Gastroesophageal sphincter (tissue), 4 donors: ENCODE measurements around the gene OXA1L. TPM values are rescaled to one million over a fixed set of nuclear protein-coding genes. Genes with fewer than 3 reads are reported as not detected.
"Not testable (repeated sequence)": the region's sequence is repeated elsewhere in the genome, so short reads cannot be mapped to it uniquely, and the experiment has no call there.

Experiments used
- ATAC-seq: fragments of 150-250 bp; one replicate; pipeline ENCODE4 v1.9.1; 2016; ENCODE audit warnings: mild to moderate bottlenecking, moderate library complexity
- H3K27ac ChIP-seq, 4 donors: fragments of 200-600 bp; sonication (generic) in 3 of 4; 1 replicate in 3 of 4; 2 replicates in 1 of 4; pipeline ENCODE4 v1.5.1; 2016 to 2019
- H3K27me3 ChIP-seq: fragments of 200-600 bp; sonication (generic); one replicate; pipeline ENCODE4 v1.5.1; 2019
- H3K36me3 ChIP-seq, 2 donors: fragments of 200-600 bp; sonication (generic); one replicate each; pipeline ENCODE4 v1.5.1; 2019; ENCODE audit warnings: control low read depth in 1 of 2
- H3K4me1 ChIP-seq, 3 donors: fragments of 200-600 bp; sonication (generic); 1 replicate in 2 of 3; 2 replicates in 1 of 3; pipeline ENCODE4 v1.5.1; 2016 to 2019; ENCODE audit warnings: control low read depth in 2 of 3
- H3K4me3 ChIP-seq, 2 donors: fragments of 200-600 bp; sonication (generic); one replicate each; pipeline ENCODE4 v1.5.1; 2019; ENCODE audit warnings: mild to moderate bottlenecking in 1 of 2, moderate library complexity in 1 of 2
- H3K9me3 ChIP-seq, 3 donors: fragments of 200-600 bp; sonication (generic); one replicate each; pipeline ENCODE4 v1.5.1; 2017 to 2019; ENCODE audit warnings: control low read depth in 2 of 3
- CTCF ChIP-seq, 4 experiments: fragments of 200-600 bp in 2 of 4; fragments of 450-650 bp in 2 of 4; sonication (generic) in 1 of 4; IDR thresholded peaks; one replicate each; pipeline ENCODE4 v1.5.1; 2017 to 2019; ENCODE audit warnings: antibody characterized with exemption in 4 of 4, mild to moderate bottlenecking in 2 of 4, moderate library complexity in 2 of 4
- EP300 ChIP-seq: sonication (generic); formaldehyde crosslinking; IDR thresholded peaks from one replicate; pipeline ENCODE4 v1.6.1; 2017; ENCODE audit warnings: antibody characterized with exemption, mild to moderate bottlenecking
- POLR2A ChIP-seq, 2 donors: fragments of 450-650 bp; IDR thresholded peaks; one replicate each; pipeline ENCODE4 v1.6.1; 2017; ENCODE audit warnings: antibody characterized with exemption in 2 of 2, mild to moderate bottlenecking in 2 of 2, moderate library complexity in 1 of 2
- POLR2AphosphoS5 ChIP-seq: sonication (generic); formaldehyde crosslinking; IDR thresholded peaks from one replicate; pipeline ENCODE4 v1.6.1; 2017; ENCODE audit warnings: antibody characterized with exemption
- WGBS, 2 donors: methylation state at CpG; one replicate each; pipeline ENCODE4 v1.1.5; 2018; ENCODE audit warnings: low coverage in 1 of 2; 5-methylcytosine and 5-hydroxymethylcytosine counted together
- total RNA-seq, 4 donors: library from RNA; depleted of rRNA; stranded (reverse); fragments of >200 nt; gene quantifications; one replicate each; pipeline ENCODE4 v1.1.0, GENCODE V29; 2016

The OXA1L gene
- total RNA-seq, 4 donors from 2014 or later, result 47.1 to 89.0 (median 72.7) TPM

GRCh38 chr14:22792158-22792557, 25.7 kb downstream of the OXA1L start:
- no peaks in the 10 kb centered on the region for H3K9me3 ChIP-seq
- peaks cover 10% of the 10 kb centered on the region for H3K27me3 ChIP-seq
- TF ChIP-seq POLR2A (IDR thresholded peaks at IDR 0.05) (no peak), EP300 (no peak), POLR2AphosphoS5 (no peak), CTCF (IDR thresholded peaks at IDR 0.05) (no peak)
- no peaks in the 10 kb centered on the region for H3K36me3 ChIP-seq
- ATAC-seq, result no peak
- no peak overlapping the region for H3K27ac ChIP-seq
- H3K4me1 ChIP-seq, result no peaks in the 10 kb centered on the region
- WGBS, 2 donors, result 71% methylated on average over 1 of the region's 2 CpGs; no CpG with 5 or more reads in 1 of the 2 donors
- no peak overlapping the region for H3K4me3 ChIP-seq

GRCh38 chr14:22793550-22793949, 27.1 kb downstream of the OXA1L start:
- not testable (repeated sequence) for H3K4me3 ChIP-seq, H3K27me3 ChIP-seq, H3K36me3 ChIP-seq, H3K4me1 ChIP-seq, H3K27ac ChIP-seq, H3K9me3 ChIP-seq, ATAC-seq
- WGBS, 2 donors, result 80 to 100% methylated on average over 1 to 5 of the region's 5 CpGs

GRCh38 chr14:22793976-22794375, 27.5 kb downstream of the OXA1L start:
- no peak for ATAC-seq
- no peak overlapping the region for H3K27ac ChIP-seq
- H3K9me3 ChIP-seq, result no peaks in the 10 kb centered on the region
- no peaks in the 10 kb centered on the region for H3K36me3 ChIP-seq
- H3K4me3 ChIP-seq, result no peak overlapping the region
- no peaks in the 10 kb centered on the region for H3K4me1 ChIP-seq
- H3K27me3 ChIP-seq, result peaks cover 10% of the 10 kb centered on the region
- 100% methylated on average over 1 of the region's 5 CpGs; no CpG with 5 or more reads in 1 of the 2 donors for WGBS, 2 donors
- TF ChIP-seq CTCF (IDR thresholded peaks at IDR 0.05), result no peak
- TF ChIP-seq EP300, result no peak
- no peak for TF ChIP-seq POLR2A (IDR thresholded peaks at IDR 0.05)
- no peak for TF ChIP-seq POLR2AphosphoS5

GRCh38 chr14:22794551-22794951, 28.1 kb downstream of the OXA1L start:
- TF ChIP-seq CTCF (IDR thresholded peaks at IDR 0.05) (no peak), POLR2A (IDR thresholded peaks at IDR 0.05) (no peak), EP300 (no peak), POLR2AphosphoS5 (no peak)
- 63 to 100% methylated on average over 1 to 5 of the region's 7 CpGs for WGBS, 2 donors
- ATAC-seq, result no peak
- Histone ChIP-seq H3K27ac (no peak overlapping the region), H3K27me3 (peaks cover 10% of the 10 kb centered on the region), H3K9me3 (no peaks in the 10 kb centered on the region), H3K4me3 (no peak overlapping the region), H3K4me1 (no peaks in the 10 kb centered on the region), H3K36me3 (no peaks in the 10 kb centered on the region)

GRCh38 chr14:22796087-22796707, 29.7 kb downstream of the OXA1L start:
- 80 to 94% methylated on average over 2 of the region's 5 CpGs for WGBS, 2 donors
- Histone ChIP-seq H3K4me3 (no peak overlapping the region), H3K27ac (no peak overlapping the region), H3K27me3 (peaks cover 17% of the 10 kb centered on the region), H3K4me1 (no peaks in the 10 kb centered on the region), H3K36me3 (no peaks in the 10 kb centered on the region), H3K9me3 (no peaks in the 10 kb centered on the region)
- TF ChIP-seq POLR2AphosphoS5, result no peak
- TF ChIP-seq POLR2A (IDR thresholded peaks at IDR 0.05), result no peak
- no peak for TF ChIP-seq EP300
- TF ChIP-seq CTCF (IDR thresholded peaks at IDR 0.05), result no peak
- ATAC-seq, result no peak
